Measurements from ENCODE around the gene UGT1A6.

Gene UGT1A6

DNA sequence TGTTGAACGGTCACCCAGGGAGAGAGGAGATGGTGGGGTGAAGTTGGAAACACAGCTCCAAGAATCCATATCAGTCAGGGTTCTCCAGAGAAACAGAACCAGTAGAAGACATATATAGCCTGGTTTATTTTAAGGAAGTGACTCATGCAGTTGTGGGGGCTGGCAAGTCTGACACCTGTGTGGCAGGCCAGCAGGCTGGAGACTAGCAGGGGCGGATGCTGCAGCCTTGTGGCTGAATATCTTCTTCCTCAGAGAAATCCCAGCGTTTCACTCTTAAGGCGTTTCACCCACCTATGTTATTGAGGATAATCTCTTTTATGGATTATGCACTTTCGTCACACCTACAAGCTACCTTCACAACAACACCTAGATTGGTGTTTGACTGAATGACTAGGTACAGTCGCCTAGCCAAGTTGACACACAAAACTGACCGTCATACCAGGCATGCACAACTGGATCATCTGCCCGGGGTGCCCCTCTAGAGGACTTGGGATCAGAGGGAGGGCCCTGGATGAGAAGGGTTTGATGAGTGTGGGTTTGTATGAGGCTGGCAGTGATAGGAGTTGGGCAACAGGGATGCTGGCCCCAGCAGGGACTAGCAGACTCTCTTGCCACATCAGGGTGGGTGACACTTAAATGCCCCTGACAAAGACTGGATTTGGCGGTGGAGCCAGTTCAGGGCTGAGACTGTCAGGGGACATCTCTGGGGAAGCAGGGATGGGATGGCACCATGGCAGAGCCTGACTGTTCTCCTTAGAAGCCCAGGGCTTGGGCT is 108.9 kb downstream of the UGT1A6 start:
- DNase-seq (ENCODE audit: low read depth in 2 of 2): no peak

DNA sequence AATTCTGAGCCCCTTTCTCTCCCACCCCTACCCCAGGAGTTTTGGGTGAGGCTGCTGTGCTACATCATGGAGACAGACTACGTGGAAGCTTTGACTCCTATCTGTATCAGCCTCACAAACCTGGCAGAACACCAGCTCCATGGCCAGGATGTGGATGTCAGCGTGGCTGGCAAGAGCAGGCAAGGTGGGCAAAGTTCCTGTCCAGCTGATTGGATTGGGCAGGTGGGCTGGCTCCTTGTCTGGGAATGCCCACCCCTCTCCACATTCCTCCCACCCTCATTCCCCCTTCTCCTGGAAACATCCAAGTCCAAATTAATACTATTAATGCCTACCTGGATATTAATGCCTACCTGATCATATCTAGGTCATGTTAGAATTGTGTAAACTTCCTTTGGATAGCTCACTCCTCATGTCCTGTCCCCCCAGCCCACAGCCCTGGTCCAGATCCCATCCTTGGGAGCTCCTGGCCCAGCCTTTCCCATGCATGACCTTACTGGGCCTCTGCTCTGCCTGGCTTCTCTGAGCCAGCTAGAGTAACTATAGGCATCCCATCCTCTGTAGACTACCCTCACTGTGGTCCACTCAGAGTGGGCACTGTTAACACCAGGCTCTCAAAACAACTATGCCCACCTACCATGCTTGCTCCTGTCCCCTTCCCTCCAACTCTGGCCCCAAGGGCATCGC is 109.6 kb downstream of the UGT1A6 start:
- DNase-seq (ENCODE audit: low read depth in 2 of 2): no peak

DNA sequence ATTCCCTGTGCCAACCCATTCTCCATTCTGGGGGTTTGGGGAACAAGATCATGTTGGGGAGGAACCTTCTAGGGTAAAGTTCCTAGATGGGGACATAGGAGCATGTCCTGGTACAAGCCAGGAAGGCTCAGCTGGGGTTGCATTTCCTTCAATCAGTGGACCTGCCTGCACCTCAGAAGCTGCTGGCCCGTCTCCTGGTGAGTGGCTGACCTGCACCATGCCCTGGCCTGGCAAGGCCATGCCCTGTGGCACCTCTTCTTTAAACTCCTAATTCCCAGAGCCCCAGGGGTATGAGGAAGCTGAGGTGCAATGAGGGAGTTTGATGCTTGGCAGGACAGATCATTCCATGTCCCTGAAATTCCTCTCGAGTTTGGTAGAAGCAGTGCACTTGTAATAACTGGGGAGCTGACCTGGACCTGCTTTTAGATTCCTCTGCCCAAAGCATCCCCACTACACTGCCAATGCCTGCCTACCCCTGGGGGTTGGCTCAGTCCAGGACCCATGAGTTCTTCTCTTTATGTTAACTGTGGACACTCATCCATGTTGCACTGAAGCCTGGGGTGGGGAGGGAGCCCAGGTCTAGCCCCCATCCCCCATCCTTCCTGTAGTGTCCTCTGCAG is 110.7 kb downstream of the UGT1A6 start:
- DNase-seq (ENCODE audit: low read depth in 2 of 2): no peak

GRCh38 chr2:233803994-233804393 is 111.3 kb downstream of the UGT1A6 start:
- DNase-seq (ENCODE audit: low read depth in 2 of 2): no peak

DNA sequence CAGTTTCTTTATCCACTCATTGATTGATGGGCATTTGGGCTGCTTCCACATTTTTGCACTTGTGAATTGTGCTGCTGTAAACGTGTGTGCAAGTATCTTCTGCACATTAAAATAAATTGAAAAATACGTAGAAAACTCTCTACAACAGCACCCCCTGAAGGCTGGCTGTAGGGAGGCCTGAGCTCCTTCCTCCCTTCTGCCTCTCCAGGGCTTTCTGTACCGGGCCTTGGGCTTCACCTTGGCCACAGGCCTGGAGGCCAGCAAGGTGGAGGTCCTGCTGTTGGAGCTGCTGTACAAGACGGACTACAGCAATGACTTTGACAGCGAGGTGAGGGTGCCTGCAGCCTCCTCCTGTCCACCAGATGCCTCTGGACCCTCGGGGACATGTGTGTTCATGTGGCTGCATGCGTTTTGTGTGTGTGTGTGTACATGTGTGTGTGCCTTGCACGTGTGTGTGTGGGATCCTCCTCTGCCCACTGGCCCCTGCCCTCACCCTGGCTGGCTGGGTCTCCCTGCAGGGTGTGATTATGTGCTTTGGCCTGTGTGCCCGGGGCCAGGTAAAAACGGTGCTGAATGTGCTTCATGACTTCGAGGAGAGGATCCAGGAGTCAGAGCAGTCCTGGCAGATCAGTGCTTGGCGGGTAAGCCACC is 114.7 kb downstream of the UGT1A6 start:
- DNase-seq (ENCODE audit: low read depth in 2 of 2): no peak

GRCh38 chr2:233807966-233808935 is 115.6 kb downstream of the UGT1A6 start:
- DNase-seq (ENCODE audit: low read depth in 2 of 2): no peak

- no peak for DNase-seq (ENCODE audit: low read depth in 2 of 2)
These were observed 117.7 kb downstream of the UGT1A6 start for GRCh38 chr2:233810385-233810784.

- no peak for DNase-seq (ENCODE audit: low read depth in 2 of 2)
These were observed 118.4 kb downstream of the UGT1A6 start for GRCh38 chr2:233811087-233811486.

- no peak for DNase-seq (ENCODE audit: low read depth in 2 of 2)
These were observed 119.0 kb downstream of the UGT1A6 start for GRCh38 chr2:233811732-233812131.

GRCh38 chr2:233813236-233814055 is 120.8 kb downstream of the UGT1A6 start:
- DNase-seq (ENCODE audit: low read depth in 2 of 2): no peak

DNA sequence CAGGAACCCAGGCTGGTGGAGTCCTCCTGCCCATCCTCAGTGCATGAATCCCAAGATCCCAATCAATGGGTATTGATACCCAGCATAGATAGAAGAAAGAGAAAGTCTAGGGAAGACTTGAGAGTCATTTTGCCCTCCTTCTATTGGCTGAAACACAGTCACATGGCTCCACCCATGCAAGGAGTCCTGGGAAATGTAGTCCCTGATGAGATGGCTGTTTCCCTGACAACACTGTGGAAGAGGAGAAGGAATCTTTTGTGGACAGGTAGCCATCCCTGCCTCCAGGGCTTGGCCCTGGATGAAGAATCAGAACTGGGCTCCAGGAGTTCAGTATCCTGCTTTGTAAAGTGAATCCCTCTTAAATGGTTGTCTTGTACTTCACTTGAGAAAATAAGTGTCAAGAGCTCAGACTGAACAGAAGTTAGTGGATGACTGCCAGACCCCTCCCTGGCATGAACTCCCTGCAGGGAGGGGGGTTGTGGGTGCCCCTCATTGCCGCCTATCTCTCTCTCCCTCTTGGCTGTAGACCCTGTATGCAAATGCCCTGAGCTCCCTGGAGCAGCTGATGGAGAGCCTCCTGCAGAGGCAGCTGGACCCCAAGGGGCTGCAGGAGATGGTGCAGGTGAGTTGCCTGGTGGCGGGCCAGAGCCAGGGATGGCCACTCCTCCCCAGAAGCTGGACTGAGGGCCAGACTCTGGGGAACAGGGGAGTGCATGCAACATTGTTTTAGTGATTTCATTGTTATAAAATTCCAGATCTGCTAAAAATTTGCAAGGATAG is 121.6 kb downstream of the UGT1A6 start:
- DNase-seq (ENCODE audit: low read depth in 2 of 2): no peak

- no peak for DNase-seq (ENCODE audit: low read depth in 2 of 2)
These were observed 123.2 kb downstream of the UGT1A6 start for GRCh38 chr2:233815861-233816260.

DNA sequence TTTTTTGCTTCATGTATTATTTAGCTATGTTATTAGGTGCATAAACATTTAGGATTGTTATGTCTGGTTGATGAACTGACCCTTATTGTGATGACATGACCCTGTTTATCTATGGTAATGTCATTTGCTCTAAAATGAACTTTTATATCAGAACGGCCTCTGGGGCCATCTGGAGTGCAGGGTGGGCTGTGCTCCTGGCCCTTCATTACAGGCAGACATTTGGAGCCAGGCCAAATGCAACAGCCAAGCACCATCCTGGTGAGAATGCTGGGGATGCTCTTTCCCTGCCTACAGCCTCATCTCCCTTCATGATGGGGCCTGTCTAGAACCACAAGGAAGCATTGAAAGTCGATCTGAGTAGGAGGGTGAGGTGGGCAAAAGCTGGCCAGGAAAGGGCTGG is 123.6 kb downstream of the UGT1A6 start:
- DNase-seq (ENCODE audit: low read depth in 2 of 2): no peak

DNA sequence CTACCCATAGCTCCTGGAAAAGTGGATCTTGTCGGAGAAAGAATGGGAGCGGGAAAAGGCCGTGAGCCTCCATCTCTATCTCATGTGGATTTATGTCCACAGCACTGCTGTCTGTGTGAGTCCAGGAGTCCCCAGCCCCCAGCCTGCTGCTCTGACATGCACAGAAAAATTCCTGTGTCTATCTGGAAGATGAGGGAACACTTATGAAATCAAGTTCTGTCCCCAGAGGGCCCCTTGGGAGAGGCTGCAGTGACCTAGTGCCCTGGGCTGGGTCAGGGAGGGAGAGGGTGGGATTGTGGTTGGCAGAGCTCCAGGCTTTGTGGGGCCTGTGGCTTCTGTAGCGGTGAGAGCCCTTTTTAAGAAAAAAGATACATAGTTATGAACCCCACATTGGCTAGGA is 124.1 kb downstream of the UGT1A6 start:
- DNase-seq (ENCODE audit: low read depth in 2 of 2): no peak

- no peak for DNase-seq (ENCODE audit: low read depth in 2 of 2)
These were observed 124.7 kb downstream of the UGT1A6 start for GRCh38 chr2:233817361-233817911.

- DNase-seq (ENCODE audit: low read depth in 2 of 2): no peak
These were observed 125.4 kb downstream of the UGT1A6 start for GRCh38 chr2:233817995-233818638.

- DNase-seq (ENCODE audit: low read depth in 2 of 2): no peak
These were observed 126.2 kb downstream of the UGT1A6 start for GRCh38 chr2:233818639-233819621.
